ENCODE data around the gene MAN2A2.

MAN2A2 gene

DNA sequence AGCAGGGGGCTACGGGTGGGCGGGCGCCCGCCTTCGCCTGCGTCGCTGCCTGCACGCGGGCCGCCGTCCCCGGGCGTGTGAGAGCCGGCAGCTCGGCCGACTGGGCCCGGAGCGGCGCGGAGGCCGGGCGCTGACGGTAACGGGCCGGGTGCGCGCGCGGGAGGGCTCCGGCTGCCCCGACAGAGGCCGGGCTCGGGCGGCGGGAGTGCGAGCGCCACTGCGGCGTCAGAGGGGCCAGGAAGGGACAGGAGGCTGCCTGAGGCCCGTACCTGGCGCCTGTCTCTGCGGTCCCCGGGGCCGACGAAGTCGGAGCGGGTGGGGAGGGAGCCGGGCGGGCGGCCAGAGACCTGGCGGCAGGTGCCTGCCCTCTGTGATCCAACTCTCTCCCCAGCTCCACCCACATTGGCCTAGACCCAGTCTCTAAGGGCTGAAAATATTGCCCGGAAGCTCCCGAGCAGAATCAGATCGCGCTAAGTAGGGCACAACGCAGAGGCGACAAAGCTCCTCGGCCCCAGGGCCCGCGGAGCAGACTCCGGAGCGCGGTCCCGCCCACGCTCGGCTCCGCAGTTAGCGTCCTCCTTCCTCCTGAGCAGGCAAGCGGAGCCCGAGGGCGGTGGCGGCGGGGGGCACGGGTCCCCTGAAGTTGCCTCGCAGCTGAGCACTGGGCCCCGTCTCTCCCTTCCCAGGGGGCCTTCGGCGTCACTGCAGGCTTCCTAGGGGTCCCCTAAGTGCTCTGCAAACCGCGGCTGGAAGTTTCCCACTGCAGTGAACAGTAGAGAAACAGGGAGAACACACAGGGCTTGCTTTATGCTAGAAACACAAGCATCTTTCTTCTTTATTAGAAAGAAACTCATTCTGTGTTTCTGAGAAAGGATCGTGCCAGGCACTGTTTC lies at the start of gene MAN2A2:
TSS of gene MAN2A2 (plus strand) at position 463 of the 893 bp plus-strand sequence. CDS start 906 bp downstream, outside the sequence.
- peak; percentile 46 for DNase-seq (ENCODE audit: low read depth)

DNA sequence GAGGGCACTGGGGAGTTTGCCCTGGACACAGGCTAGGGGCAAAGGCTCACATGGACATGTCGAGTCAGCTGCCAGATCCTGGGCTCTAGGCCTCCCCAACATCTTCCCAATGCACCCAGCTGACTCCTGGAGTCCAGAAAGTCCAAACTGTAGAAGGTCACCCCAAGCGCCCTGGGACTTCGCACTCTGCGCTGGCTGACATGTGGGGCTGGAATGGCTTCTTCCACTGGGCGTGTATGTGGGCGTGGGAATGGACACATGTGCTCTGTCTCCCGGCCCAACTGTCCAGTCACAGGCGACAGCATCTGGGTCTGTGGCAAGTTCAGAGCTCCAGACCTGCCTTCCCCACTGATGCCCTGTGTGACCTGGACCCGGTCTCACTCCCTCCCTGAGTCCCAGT lies 48.0 kb upstream of the MAN2A2 start:
- DNase-seq (ENCODE audit: low read depth), result no peak

DNA sequence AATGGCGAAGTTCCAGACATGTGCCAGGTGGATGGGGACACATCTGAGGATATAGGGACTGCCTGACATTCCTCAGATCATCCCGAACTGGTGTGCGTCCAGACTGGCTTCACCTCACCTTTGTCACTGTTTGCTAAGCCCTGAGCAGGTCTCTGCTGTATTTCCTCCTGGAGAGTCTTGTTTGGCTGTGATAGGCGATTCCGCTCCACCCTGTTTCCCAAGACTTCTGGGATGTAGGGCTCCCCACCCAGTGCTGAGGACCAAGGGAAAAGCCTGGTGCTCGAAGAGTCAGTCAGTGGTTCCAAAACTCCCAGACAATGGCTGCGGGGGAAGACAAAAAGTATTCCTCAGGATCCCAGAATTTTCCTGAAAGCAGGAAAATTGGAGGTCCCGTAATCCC lies 45.8 kb upstream of the MAN2A2 start:
- no peak for DNase-seq (ENCODE audit: low read depth)

DNA sequence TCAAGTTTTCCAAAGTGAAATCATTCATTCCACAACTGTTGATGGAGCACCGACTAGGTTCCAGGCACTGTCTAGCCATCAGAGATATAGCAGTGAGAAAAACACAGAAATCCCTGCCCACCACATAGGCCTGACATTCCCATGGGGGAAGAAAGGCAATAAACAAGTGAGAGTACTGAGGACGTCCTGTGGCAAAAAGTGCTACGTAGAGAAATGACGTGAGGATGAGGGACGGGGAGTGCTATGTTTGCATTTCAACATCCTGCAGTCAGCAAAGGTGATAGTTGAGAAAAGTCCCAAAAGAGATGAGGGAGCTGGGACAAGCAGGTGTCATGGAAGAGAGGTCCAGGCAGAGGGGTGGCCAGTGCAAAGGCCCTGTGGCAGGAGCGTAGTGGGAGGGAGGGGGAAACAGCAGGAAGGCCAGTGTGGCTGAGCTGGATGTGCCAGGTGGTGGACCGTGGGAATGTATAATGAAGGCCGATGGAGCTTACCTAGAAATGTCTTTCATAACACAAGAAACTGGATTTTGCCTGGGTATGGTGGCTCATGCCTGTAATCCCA lies 45.1 kb upstream of the MAN2A2 start:
- no peak for DNase-seq (ENCODE audit: low read depth)

DNA sequence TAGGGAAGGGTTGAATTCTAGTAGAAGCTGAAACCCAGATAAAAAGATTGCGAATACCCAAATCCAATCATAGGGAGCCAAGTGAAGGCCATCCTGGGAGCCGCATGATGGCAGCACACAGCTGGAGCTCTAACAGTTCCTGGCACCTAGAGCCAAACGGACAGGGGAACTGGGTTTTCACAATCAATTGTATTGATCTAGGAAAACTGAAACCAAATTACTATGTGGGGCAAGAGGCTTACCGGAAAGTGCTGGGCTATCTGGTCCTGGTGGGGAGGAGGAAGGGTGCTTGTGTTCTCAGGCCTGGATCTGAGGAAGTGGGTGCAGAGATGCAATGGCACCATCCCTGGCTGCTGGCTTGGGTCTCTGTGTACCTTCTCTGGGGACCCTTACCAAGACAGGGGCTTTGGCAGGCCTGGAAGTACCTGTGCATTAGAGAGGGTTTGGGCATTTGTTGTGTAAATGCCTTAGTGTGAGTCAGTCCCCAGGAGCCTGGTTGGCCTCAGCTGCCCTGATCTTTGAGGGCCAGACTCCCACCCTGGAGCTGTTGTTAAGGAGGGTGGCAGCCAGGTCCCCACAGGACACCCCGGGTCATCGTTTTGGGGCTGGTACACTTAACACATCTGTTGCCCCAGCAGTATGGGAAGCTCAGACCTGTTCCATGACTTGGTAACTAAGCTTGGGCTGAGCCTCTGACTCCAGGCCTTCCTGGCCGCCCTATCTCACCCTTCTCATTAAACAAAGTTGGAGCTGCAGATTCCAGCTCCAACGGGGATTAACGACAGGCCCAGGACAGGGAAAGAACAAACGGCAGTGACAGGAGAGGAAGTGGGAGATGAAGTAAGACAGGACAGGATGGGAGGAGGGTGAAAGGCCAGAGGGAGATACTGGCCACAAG lies 43.6 kb upstream of the MAN2A2 start:
- no peak for DNase-seq (ENCODE audit: low read depth)

DNA sequence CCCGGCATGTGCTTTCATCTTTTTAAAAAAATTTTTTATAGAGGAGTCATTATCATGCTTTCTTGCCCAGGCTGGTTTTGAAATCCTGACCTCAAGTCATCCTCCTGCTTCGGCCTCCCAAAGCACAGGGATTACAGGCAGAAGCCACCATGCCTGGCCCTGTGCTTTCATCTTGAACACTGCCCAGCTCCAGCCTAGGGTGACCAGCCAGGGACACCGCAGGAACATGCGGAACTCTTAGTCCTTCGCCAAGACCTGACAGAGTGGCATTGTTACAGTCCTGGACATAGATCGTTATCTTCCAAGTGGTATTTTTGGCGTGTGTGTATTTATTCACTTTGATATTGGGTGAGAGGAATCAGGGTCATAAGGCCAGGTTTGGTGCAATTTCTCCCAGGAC lies 42.7 kb upstream of the MAN2A2 start:
- DNase-seq (ENCODE audit: low read depth), result no peak

DNA sequence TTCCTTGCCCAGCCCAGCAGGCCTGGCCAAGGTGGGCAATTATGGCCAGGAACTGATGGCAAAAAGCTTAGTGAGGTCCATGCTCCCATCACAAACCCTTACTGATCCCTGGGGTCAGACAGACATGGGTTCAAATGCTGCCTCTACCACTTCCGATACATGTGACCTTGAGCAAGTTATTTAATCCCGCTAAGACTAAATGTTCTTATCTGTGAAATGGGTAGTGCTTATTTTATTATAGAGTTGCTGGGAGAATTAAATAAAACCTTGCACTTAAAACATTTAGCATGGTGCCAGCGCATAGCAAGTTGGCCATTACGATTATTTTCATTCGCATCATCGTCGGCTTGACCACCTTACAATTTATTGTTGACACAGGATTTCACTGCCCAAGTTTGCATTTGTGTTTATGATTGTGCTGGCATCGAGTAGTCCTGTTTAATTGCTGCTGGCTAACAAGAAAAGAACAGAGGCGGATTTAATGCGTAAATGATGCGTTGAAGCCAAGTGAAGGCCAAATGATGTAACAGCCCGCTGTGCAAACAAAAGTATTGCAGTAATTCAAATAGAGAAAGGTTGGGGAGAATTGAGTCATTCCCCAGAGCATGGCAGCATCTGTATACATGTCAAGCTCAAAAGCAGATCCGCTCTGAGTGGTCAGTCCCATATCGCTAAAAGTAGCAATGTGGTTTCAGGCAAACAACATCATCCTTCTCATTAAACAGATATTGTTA lies 42.0 kb upstream of the MAN2A2 start:
- no peak for DNase-seq (ENCODE audit: low read depth)

DNA sequence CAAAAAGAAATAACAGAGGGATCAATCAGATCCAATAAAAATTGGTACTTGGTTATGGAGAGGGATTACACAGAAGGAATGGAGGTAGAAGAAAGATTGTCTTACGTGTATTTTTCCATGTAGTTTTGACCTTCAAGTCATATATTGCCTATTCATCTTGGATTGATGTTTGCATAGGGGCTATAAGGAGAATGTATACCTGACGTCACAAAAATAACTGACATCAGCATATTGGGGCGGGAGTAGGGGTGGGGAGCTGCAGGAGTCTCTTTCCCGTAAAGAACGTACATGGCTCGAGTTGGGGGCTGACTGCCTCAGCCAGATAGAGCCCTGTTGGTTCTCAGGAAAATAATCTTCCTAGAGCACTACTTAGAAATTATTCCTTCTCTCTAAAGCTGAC lies 40.6 kb upstream of the MAN2A2 start:
- no peak for DNase-seq (ENCODE audit: low read depth)

DNA sequence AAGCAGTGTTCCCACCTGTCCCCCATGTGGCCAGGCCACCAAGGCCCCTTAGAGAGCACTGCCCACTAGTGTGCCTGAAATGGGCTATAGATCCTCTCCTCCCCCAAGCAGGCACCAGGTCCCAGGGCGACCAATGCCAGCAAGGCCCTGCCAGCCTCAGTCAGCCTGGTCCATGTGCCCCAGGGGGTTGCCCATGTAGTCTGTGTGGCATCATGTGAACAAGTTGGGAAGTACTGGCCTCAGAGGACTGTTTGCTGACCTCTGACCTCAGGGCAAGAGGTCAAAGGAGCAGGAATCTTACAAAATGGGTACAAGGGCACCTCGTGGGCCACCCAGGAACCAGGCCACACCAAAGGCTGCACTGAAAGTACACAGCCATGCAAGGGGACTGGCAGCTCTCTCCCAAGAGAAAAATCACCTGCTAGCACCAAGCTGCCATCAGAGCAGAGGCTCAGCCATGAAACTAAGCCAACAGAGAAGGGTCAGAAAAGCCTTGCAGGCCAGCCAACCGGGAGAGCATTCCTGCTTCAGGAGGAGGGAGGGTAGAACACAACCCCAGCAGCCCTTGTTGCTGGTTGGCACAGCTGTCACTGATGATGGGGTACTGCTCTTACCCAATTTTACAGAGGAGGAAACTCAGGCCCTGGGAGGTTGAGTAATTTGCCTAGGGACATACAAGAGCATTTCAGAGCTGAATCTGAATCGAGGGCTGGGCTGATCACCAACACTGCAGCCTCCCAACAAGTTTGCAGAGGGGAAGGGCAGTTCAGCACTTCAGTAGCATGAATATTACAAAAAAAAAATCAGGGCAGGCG lies 39.9 kb upstream of the MAN2A2 start:
- DNase-seq (ENCODE audit: low read depth), result no peak

DNA sequence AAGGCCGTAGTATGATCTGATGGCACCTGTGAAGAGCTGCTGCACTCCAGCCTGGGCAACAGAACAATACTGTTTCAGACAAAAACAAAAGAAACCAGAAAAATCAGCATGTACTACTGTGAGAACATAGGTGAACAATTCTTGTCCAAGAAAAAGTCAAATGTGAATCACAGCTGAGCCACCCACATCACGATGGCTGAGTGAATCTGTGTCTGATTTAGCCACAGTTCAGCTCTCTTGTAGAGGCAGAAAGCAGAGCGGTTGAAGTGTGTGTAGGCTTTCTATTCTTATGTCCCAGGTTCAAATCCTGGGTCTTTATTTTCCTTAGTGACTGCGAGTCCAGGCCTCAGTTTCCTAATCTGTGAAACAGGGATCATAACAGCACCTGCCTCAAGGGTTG lies 39.1 kb upstream of the MAN2A2 start:
- DNase-seq (ENCODE audit: low read depth), result no peak

DNA sequence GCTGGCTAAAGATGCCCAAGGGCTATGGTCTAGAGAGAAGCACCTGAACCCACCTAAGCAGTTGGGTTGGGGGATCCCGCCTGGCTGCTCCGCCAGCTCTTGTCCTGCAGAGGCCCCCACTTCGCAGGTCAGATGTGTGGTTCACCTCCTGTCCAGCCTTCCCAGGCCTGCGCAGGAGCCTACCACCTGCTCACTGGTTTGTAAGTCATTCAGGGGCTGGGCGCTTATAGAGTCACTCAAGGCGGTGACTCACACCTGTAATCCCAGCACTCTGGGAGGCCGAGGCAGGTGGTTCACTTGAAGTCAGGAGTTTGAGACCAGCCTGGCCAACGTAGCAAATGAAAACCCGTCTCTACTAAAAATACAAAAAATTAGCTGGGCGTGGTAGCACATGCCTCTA lies 38.6 kb upstream of the MAN2A2 start:
- no peak for DNase-seq (ENCODE audit: low read depth)

DNA sequence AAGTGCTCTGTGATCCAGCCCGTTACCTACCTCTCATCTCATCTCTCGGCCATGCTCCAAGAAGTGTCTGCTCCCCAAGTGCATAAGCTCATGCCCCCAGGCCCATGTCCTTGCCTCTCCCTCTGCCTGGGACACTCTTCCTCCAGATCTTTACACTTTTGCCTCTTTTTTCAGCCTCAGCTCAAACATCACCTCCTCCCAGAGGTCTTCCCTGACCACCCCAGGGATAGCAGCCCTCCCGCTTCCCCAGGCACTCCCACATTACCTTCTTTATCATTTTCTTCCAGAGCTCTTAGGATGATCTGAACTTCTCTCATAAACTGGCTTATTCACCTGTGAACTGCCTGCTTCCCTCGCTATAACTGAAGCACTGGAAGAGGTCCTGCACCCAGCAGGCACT lies 37.4 kb upstream of the MAN2A2 start:
- no peak for DNase-seq (ENCODE audit: low read depth)

DNA sequence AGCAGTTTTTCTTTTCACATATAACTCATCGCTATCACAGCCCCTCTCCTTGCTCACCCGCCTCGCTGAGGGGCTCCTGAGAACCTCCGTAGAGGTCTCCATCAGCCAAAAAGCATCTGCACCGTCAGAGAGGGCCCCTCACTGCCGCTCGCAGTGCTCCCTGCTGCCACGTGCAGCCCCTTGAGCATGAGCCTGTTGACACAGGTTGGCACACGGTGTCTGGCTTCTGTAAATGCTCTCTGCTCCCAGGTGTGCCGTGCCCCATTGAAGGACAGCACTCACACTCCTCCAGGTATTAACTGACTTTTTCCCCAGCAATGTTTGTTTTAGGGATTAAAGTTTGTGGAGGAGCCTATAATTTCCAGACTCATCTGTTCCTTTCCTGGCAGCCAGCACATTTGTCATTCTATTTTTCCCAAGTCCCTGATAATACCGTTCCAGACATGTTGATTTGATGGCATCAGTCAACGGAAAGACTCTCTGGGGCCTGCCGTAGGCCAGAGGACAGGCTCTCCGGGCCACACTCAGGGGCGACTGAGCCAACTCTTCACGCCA lies 36.9 kb upstream of the MAN2A2 start:
- DNase-seq (ENCODE audit: low read depth), result no peak

DNA sequence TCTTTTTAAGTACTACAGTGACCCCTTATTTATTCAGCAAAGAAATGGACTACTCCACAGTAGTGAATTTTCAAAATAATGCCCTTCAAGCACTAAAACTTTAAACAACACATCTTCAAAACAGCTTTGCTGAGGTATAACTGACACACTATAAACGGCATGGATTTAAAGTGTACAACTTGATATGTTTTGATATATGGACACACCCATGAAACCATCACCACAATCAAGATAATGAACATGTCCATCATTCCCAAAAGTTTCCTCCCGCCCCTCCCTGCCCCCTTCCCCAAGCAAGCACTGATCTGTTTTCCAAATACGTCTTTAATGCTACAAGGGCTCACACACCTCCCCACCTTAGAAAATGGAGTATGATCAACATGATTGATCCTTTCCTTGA lies 36.3 kb upstream of the MAN2A2 start:
- DNase-seq (ENCODE audit: low read depth), result no peak

DNA sequence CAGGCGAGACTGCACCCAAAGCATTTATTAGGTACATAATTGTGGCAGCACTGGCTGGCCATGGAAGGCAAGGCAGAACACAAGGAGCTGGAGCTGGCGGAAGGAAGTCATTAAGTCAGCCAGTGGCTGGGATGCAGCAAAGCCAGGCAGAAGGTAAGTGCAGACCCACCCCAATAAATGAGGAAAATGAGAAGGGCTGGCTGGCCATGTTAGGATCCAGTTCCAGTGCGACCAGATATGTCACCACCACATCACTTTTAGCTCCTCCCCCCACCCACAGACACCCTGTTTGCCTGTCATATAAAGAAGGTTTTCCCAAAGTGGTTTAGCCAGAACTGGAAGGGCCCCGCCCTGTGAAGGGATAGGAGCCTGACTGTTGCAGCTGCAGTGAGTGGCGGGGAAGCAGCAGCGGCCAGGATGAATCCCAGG lies 34.8 kb upstream of the MAN2A2 start, which contains the start of gene FURIN:
TSS of gene FURIN (plus strand) at position 328 of the 429 bp plus-strand sequence. CDS start 7,153 bp downstream, outside the sequence.
- DNase-seq (ENCODE audit: low read depth), result no peak

DNA sequence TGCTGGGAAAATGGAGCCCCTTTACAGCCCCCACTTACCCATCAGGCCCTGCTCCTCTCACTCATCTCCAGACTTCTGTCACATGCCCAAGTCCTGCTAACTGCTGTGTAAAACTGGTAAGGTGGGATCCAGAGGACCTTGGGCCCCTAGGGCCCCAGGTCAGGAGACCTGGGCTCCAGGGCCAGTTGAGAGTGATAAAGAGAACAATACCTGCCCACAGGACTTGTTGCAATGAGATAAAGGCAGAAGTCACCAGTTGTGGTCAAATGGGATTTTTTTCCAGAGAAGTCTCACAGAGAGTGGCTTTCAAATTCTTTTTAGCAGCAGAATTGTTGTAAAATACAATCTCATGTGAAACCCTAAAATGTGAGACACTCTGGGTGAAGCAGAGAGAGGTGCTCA lies 34.0 kb upstream of the MAN2A2 start:
- no peak for DNase-seq (ENCODE audit: low read depth)

DNA sequence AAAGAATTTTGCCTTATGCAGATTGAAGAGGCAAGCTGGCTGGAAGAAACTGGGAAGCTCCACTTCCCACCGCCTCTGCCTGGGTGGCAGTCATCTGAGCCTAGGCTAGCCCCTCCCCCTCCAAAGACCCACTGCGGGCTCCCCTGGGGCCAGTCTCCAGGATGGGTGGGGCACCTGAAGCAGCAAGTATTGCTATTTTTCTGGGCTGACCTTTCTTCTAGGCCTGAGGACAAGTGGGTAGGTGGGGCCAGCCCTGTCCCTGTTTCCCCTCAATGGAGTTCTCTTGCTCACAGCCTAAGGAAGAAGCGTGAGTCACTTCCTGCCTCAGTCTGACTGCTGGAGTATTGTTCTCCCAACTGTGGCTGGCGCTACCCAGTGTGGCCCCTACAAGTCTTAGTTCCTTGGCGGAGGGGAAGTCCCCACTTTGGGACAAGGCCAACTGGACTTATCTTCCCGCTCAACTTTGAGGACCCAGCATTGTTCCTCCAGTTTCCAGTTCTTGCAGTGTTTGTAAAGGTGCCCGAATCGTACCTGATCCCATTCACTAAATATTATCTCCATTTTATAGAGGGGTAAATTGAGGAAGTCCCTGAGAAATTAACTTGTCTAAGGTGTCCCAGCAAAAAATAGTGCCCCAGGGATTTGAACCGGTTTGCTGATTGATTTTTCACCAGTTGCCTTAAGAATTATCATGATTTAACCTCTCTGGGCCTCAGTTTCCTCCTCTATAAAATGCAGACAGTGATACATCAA lies 33.3 kb upstream of the MAN2A2 start:
- no peak for DNase-seq (ENCODE audit: low read depth)

DNA sequence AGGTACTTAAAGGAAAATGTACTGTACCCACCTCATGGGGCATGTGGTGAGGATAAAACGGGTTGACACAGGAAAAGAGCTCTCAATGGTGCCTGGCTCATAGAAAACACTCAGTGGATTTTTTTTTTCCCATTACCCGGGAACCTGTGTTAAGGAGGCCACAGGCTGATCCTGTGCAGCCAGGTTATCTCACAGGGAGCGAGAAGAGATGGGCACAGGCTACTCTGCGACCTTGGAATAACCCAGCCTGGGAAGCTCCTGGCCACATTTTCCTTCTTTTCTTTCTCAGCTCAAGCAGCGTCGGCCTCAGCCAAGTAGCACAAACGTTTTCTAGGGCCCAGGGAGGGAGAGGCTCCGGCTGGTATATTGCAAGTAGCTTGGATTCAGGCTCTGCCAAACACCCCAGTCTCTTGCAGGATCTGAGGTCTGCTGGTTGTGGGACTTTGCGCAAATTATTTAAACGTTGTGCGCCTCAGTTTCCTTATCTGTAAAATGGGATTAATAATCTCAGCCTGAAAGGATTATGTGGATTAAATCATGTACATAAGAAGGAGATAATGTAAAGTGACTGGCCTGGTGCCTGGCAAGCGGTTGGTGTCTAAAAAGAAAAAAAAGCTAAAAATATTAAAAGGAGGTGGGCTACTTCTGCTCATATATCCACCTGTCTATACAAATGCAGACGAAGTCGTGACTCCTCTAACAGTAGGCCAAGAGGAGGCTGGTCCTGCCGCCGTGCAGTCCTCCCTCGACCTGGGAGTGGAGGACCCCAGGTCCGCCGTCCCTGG lies 32.6 kb upstream of the MAN2A2 start:
- no peak for DNase-seq (ENCODE audit: low read depth)

DNA sequence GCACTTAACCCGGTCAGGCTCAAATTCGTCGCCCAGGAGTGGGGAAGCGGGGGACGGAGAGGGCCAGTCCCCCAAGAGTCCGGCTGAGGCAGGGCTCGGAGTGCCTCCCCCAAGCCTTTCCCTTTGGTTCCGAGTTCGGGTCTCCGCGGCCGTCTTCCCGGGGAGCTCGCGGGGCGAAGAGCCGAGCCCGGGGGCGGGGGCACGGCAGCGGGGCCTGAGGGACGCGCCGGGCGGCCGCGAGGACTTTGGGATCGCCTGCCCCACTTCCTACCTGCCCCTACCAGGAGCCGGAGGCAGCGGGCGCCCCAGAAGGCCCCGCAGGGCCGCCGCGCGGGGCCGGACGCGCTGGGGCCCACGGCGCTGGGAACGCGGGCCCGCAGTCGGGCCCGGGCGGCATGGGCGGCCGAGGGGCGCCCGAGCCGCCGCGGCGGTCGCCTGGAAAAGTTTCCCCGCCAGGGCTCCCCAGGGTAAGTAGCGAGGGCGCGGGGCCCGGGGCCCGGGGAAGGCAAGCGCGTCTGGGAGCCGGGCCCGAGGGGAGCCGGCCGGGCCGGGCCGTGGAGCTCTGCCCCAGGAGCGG lies 31.9 kb upstream of the MAN2A2 start:
- DNase-seq (ENCODE audit: low read depth), result no peak
